IPS-15b (cell line): ENCODE measurements around the gene NNAT.
"Not testable (repeated sequence)": the region's sequence is repeated elsewhere in the genome, so short reads cannot be mapped to it uniquely, and the experiment has no call there.

Source experiments
- H3K27me3 ChIP-seq: one replicate; pipeline ENCODE4 v1.6.1; 2013; ENCODE audit warnings: low read length; ENCODE audit not compliant: control insufficient read depth, insufficient read depth
- H3K36me3 ChIP-seq: one replicate; pipeline ENCODE4 v1.6.1; 2013; ENCODE audit warnings: low read length; ENCODE audit not compliant: control insufficient read depth, insufficient read depth
- H3K4me1 ChIP-seq: one replicate; pipeline ENCODE4 v1.6.1; 2013; ENCODE audit warnings: mild to moderate bottlenecking, low read length; ENCODE audit not compliant: control insufficient read depth, insufficient read depth
- H3K4me3 ChIP-seq: one replicate; pipeline ENCODE4 v1.5.1; 2013; ENCODE audit warnings: low read depth, low read length
- H3K9ac ChIP-seq: one replicate; pipeline ENCODE4 v1.6.1; 2013; ENCODE audit warnings: low read depth, mild to moderate bottlenecking, low read length
- H3K9me3 ChIP-seq: one replicate; pipeline ENCODE4 v1.6.1; 2013; ENCODE audit warnings: mild to moderate bottlenecking, low read length; ENCODE audit not compliant: control insufficient read depth, insufficient read depth

Gene NNAT

GRCh38 chr20:37552415-37552814 is 31.4 kb downstream of the NNAT start:
- H3K36me3 ChIP-seq: no peaks in the 10 kb centered on the region
- H3K9me3 ChIP-seq: no peaks in the 10 kb centered on the region
- H3K4me3 ChIP-seq: no peak overlapping the region
- no peaks in the 10 kb centered on the region for H3K27me3 ChIP-seq
- H3K4me1 ChIP-seq: no peaks in the 10 kb centered on the region
- H3K9ac ChIP-seq: no peak overlapping the region

GRCh38 chr20:37554721-37555298 is 33.8 kb downstream of the NNAT start:
- not testable (repeated sequence) for H3K27me3 ChIP-seq, H3K9me3 ChIP-seq, H3K9ac ChIP-seq, H3K36me3 ChIP-seq, H3K4me3 ChIP-seq, H3K4me1 ChIP-seq

GRCh38 chr20:37556538-37556937 is 35.5 kb downstream of the NNAT start:
- no peaks in the 10 kb centered on the region for H3K4me1 ChIP-seq
- H3K9me3 ChIP-seq: no peaks in the 10 kb centered on the region
- H3K36me3 ChIP-seq: no peaks in the 10 kb centered on the region
- no peak overlapping the region for H3K4me3 ChIP-seq
- no peak overlapping the region for H3K9ac ChIP-seq
- H3K27me3 ChIP-seq: no peaks in the 10 kb centered on the region

GRCh38 chr20:37558306-37558705 is 37.3 kb downstream of the NNAT start:
- Histone ChIP-seq H3K27me3 (no peaks in the 10 kb centered on the region), H3K9ac (no peak overlapping the region), H3K36me3 (no peaks in the 10 kb centered on the region), H3K4me3 (no peak overlapping the region), H3K9me3 (no peaks in the 10 kb centered on the region), H3K4me1 (peaks cover 3% of the 10 kb centered on the region)

- H3K9me3 ChIP-seq: no peaks in the 10 kb centered on the region
- no peak overlapping the region for H3K9ac ChIP-seq
- H3K4me3 ChIP-seq: no peak overlapping the region
- H3K4me1 ChIP-seq: peaks cover 3% of the 10 kb centered on the region
- H3K36me3 ChIP-seq: no peaks in the 10 kb centered on the region
- no peaks in the 10 kb centered on the region for H3K27me3 ChIP-seq
These were observed 37.7 kb downstream of the NNAT start for GRCh38 chr20:37558779-37559178.

GRCh38 chr20:37559312-37560027 is 38.4 kb downstream of the NNAT start:
- no peaks in the 10 kb centered on the region for H3K9me3 ChIP-seq
- no peaks in the 10 kb centered on the region for H3K27me3 ChIP-seq
- no peak overlapping the region for H3K9ac ChIP-seq
- H3K4me3 ChIP-seq: no peak overlapping the region
- H3K36me3 ChIP-seq: no peaks in the 10 kb centered on the region
- H3K4me1 ChIP-seq: peaks cover 3% of the 10 kb centered on the region

GRCh38 chr20:37560629-37561028 is 39.6 kb downstream of the NNAT start:
- no peaks in the 10 kb centered on the region for H3K36me3 ChIP-seq
- H3K4me1 ChIP-seq: peaks cover 3% of the 10 kb centered on the region
- peaks cover 3% of the 10 kb centered on the region for H3K27me3 ChIP-seq
- no peak overlapping the region for H3K4me3 ChIP-seq
- no peaks in the 10 kb centered on the region for H3K9me3 ChIP-seq
- no peak overlapping the region for H3K9ac ChIP-seq

- H3K27me3 ChIP-seq: peaks cover 12% of the 10 kb centered on the region
- no peak overlapping the region for H3K9ac ChIP-seq
- H3K4me3 ChIP-seq: no peak overlapping the region
These were observed 41.8 kb downstream of the NNAT start for GRCh38 chr20:37562695-37563480.

GRCh38 chr20:37564016-37564387 is 43.0 kb downstream of the NNAT start:
- Histone ChIP-seq H3K36me3 (no peaks in the 10 kb centered on the region), H3K9me3 (no peaks in the 10 kb centered on the region), H3K4me1 (peaks cover 12% of the 10 kb centered on the region), H3K9ac (no peak overlapping the region), H3K27me3 (peaks cover 12% of the 10 kb centered on the region), H3K4me3 (no peak overlapping the region)

More at GRCh38 chr20:37562695-37563480, 41.8 kb downstream of the NNAT start:
- Histone ChIP-seq H3K4me1 (peaks cover 12% of the 10 kb centered on the region), H3K36me3 (no peaks in the 10 kb centered on the region), H3K9me3 (no peaks in the 10 kb centered on the region)

- Histone ChIP-seq H3K27me3 (peaks cover 12% of the 10 kb centered on the region), H3K4me1 (peaks cover 12% of the 10 kb centered on the region), H3K9ac (no peak overlapping the region), H3K9me3 (no peaks in the 10 kb centered on the region), H3K36me3 (no peaks in the 10 kb centered on the region), H3K4me3 (no peak overlapping the region)
These were observed 43.5 kb downstream of the NNAT start for GRCh38 chr20:37564388-37565133.

GRCh38 chr20:37565134-37565811 is 44.2 kb downstream of the NNAT start:
- H3K4me1 ChIP-seq: peaks cover 12% of the 10 kb centered on the region
- no peak overlapping the region for H3K4me3 ChIP-seq
- H3K9ac ChIP-seq: no peak overlapping the region
- H3K36me3 ChIP-seq: no peaks in the 10 kb centered on the region
- H3K9me3 ChIP-seq: no peaks in the 10 kb centered on the region
- peaks cover 12% of the 10 kb centered on the region for H3K27me3 ChIP-seq
